Iris pigment epithelial cell (primary cell): ENCODE measurements around the gene RPE.

Source experiments
- DNase-seq: peaks from one replicate; pipeline ENCODE4 v3.0.0-alpha.2; 2011; ENCODE audit warnings: low read depth

RPE gene

GRCh38 chr2:210000464-210001324 is 1.7 kb upstream of the RPE start:
- DNase-seq, result no peak

GRCh38 chr2:210003359-210003758 is 921 bp downstream of the RPE start:
- DNase-seq, result peak; percentile 31

GRCh38 chr2:210004881-210005280 is 2.4 kb downstream of the RPE start:
- DNase-seq, result no peak

GRCh38 chr2:210007895-210008294 is 5.5 kb downstream of the RPE start:
- DNase-seq, result peak; percentile 5

GRCh38 chr2:210009126-210009525 is 6.7 kb downstream of the RPE start:
- DNase-seq, result no peak

- no peak for DNase-seq
Measured at GRCh38 chr2:210009896-210010295, 7.5 kb downstream of the RPE start.

- no peak for DNase-seq
Measured at GRCh38 chr2:210020138-210020537, 17.7 kb downstream of the RPE start.

GRCh38 chr2:210022824-210023223 is 20.4 kb downstream of the RPE start:
- no peak for DNase-seq

- DNase-seq, result no peak
Measured at GRCh38 chr2:210027608-210028007, 25.2 kb downstream of the RPE start.

GRCh38 chr2:210028178-210028577 is 25.7 kb downstream of the RPE start:
- no peak for DNase-seq

GRCh38 chr2:210034087-210034683 is 31.7 kb downstream of the RPE start:
- DNase-seq, result no peak

- DNase-seq, result no peak
Measured at GRCh38 chr2:210035679-210036078, 33.2 kb downstream of the RPE start.

GRCh38 chr2:210038078-210038477 is 35.6 kb downstream of the RPE start:
- DNase-seq, result no peak

GRCh38 chr2:210046851-210047500 is 44.5 kb downstream of the RPE start:
- no peak for DNase-seq

GRCh38 chr2:210049831-210050230 is 47.4 kb downstream of the RPE start:
- DNase-seq, result no peak

- no peak for DNase-seq
Measured at GRCh38 chr2:210050885-210051284, 48.4 kb downstream of the RPE start.

GRCh38 chr2:210054696-210055095 is 52.3 kb downstream of the RPE start:
- DNase-seq, result no peak

GRCh38 chr2:210055825-210056224 is 53.4 kb downstream of the RPE start:
- no peak for DNase-seq

GRCh38 chr2:210063306-210063705 is 60.9 kb downstream of the RPE start:
- DNase-seq, result no peak
